ENCODE measurements around the gene CEP85.

DNA sequence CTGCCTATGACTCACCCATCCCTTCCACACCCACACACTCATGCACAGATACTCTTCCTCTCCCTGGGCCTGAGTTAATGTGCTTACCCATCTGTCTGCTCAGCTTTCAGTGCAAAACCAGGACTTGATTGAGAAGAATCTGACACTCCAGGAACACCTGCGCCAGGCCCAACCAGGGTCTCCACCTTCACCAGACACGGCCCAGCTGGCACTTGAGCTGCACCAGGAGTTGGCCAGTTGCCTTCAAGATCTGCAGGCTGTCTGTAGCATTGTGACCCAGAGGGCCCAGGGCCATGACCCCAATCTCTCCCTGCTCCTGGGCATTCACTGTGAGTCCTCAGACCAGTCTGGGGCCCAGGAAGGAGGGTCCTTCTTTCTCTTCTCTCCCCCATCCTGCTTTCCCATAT is 42.4 kb downstream of the CEP85 start:
- TF ChIP-seq, protein P1, sequence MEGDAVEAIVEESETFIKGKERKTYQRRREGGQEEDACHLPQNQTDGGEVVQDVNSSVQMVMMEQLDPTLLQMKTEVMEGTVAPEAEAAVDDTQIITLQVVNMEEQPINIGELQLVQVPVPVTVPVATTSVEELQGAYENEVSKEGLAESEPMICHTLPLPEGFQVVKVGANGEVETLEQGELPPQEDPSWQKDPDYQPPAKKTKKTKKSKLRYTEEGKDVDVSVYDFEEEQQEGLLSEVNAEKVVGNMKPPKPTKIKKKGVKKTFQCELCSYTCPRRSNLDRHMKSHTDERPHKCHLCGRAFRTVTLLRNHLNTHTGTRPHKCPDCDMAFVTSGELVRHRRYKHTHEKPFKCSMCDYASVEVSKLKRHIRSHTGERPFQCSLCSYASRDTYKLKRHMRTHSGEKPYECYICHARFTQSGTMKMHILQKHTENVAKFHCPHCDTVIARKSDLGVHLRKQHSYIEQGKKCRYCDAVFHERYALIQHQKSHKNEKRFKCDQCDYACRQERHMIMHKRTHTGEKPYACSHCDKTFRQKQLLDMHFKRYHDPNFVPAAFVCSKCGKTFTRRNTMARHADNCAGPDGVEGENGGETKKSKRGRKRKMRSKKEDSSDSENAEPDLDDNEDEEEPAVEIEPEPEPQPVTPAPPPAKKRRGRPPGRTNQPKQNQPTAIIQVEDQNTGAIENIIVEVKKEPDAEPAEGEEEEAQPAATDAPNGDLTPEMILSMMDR (IDR thresholded peaks at IDR 0.05) = no peak
- TF ChIP-seq POLR2A (IDR thresholded peaks at IDR 0.05) (no peak), POLR2AphosphoS5 (IDR thresholded peaks at IDR 0.05) (peak in 1 of 3 donors; percentile 6)
